Mononuclear cell (primary cell): ENCODE data around the gene CST5. TPM values are rescaled to one million over a fixed set of nuclear protein-coding genes. Genes with fewer than 3 reads are reported as not detected.
"Not testable (repeated sequence)": the region's sequence is repeated elsewhere in the genome, so short reads cannot be mapped to it uniquely, and the experiment has no call there.

ENCODE experiments used
- H3K27me3 ChIP-seq: 2 replicates; pipeline ENCODE4 v1.6.0; 2011; ENCODE audit warnings: low read length, control low read depth; ENCODE audit not compliant: insufficient read depth
- H3K4me1 ChIP-seq: 2 replicates; pipeline ENCODE4 v1.5.1; 2011; ENCODE audit warnings: mild to moderate bottlenecking, low read length, control low read depth; ENCODE audit not compliant: insufficient read depth
- H3K4me3 ChIP-seq: 2 replicates; pipeline ENCODE4 v1.5.1; 2011; ENCODE audit warnings: mild to moderate bottlenecking, low read length, moderate library complexity
- H3K9me3 ChIP-seq: 2 replicates; pipeline ENCODE4 v1.5.1; 2011; ENCODE audit warnings: low read depth, mild to moderate bottlenecking, control low read depth, low read length
- total RNA-seq: library from RNA; depleted of rRNA; stranded (reverse); fragments of >200 nt; gene quantifications from one replicate; pipeline ENCODE4 v1.2.3, GENCODE V29; 2012

Gene CST5
- total RNA-seq, 1 donor = not detected

DNA sequence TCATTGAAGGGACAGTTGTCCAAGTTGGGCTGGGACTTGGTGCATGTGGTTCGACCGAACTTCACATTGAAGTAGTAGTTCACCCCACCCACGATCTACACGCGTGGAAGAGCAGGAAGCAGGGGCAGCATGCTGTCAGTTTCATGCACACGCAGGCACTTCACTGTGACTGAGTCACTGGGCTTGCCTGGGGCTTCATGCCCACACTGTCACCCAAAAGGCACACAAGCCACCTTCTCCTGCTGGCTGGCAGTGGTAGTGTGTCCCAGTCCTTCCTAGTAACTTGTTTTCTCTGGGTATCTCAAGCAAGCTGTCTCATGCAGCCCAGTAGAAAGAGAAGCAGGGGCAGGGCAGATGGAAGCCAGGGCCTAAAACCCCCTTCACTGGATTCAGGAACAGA lies 2.0 kb downstream of the CST5 start:
- H3K4me1 ChIP-seq = no peaks in the 10 kb centered on the region
- no peaks in the 10 kb centered on the region for H3K27me3 ChIP-seq
- no peak overlapping the region for H3K4me3 ChIP-seq
- no peaks in the 10 kb centered on the region for H3K9me3 ChIP-seq

- H3K4me3 ChIP-seq = no peak overlapping the region
- H3K27me3 ChIP-seq = no peaks in the 10 kb centered on the region
- no peaks in the 10 kb centered on the region for H3K4me1 ChIP-seq
- no peaks in the 10 kb centered on the region for H3K9me3 ChIP-seq
Measured at GRCh38 chr20:23875606-23876237, 3.8 kb downstream of the CST5 start.

- no peaks in the 10 kb centered on the region for H3K27me3 ChIP-seq
- no peak overlapping the region for H3K4me3 ChIP-seq
- no peaks in the 10 kb centered on the region for H3K4me1 ChIP-seq
Measured at GRCh38 chr20:23874747-23875146, 4.8 kb downstream of the CST5 start.

GRCh38 chr20:23873370-23874015 lies 6.1 kb downstream of the CST5 start:
- no peaks in the 10 kb centered on the region for H3K9me3 ChIP-seq
- H3K4me3 ChIP-seq = no peak overlapping the region
- H3K4me1 ChIP-seq = no peaks in the 10 kb centered on the region
- no peaks in the 10 kb centered on the region for H3K27me3 ChIP-seq

More at GRCh38 chr20:23874747-23875146, 4.8 kb downstream of the CST5 start:
- no peaks in the 10 kb centered on the region for H3K9me3 ChIP-seq

DNA sequence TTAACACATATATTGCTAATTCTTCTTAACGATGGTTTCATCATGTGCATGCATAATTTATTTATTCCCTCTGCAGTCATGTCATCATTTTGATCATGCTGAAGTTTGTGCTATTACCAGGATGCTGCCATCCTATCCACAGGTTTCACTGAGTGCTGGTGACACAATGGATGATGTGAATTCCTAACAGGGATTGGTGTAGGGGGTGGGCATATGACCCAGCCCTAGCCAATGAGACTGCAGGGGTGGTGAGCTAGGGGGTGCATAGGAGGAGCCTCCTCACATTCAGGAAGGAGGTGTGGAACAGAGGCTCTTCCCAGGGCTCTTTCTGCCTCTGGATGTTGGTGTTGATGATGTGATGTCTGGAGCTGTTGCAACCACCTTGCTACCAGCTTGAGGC lies 7.5 kb downstream of the CST5 start:
- H3K27me3 ChIP-seq = no peaks in the 10 kb centered on the region
- H3K9me3 ChIP-seq = no peaks in the 10 kb centered on the region
- H3K4me1 ChIP-seq = no peaks in the 10 kb centered on the region
- no peak overlapping the region for H3K4me3 ChIP-seq

DNA sequence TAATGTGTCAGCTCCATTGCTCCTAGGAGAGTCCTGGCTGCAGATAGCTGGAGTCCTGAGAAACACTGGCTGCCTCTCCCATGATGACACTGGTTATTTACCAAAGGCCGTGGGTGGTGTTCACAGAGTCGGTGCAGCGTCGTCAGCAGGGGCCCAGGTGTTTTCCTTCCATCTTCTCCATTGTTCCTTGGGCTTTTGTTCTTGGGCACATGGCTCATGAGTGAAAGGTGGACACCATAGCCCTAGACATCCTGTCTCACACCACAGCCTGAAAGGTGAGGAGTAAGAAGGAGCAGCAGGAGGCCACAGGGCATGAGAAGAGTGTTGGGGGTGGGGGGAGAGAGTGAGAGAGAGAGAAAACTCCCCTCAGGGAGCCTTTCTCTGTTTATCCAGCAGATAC lies 9.1 kb downstream of the CST5 start:
- no peaks in the 10 kb centered on the region for H3K27me3 ChIP-seq
- no peak overlapping the region for H3K4me3 ChIP-seq
- no peaks in the 10 kb centered on the region for H3K4me1 ChIP-seq
- H3K9me3 ChIP-seq = no peaks in the 10 kb centered on the region

DNA sequence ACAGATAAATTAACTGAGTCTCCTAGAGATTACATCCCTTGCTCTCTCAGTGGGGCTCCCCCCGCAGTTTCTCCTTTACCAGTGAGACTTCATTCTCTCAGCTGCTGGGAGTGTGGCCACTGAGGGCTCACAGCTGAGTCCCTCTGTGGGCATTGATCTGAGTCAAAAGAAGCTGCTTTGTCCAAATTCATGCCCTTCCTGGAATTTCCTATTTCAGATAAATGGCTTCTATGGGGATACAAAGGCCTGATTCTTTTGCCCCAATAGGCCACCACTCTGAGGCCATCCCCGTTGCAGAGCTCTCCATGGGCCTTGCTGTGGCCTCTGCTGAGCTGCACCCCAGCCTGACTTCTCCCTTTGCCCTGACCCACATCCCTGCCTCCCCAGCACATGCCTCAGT lies 10.0 kb downstream of the CST5 start:
- H3K9me3 ChIP-seq = no peaks in the 10 kb centered on the region
- no peaks in the 10 kb centered on the region for H3K4me1 ChIP-seq
- no peaks in the 10 kb centered on the region for H3K27me3 ChIP-seq
- H3K4me3 ChIP-seq = no peak overlapping the region

DNA sequence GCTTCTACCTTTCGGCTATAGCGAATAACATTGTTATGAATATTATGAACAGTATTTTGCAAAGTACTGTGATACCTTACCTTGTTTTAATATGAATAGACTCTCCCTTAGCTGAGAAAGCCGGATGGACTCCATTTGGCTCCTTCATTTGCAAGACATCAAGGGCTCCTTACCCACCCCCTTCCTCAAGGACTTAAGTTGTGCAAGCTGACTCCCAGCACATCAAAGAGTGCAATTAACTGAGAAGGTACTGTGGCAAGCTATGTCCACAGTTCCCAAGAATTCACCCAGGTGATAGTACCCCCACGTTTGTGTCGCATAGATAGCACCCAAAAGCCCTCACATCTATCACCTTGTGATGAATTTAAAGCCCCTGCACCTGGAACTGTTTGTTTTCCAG lies 11.2 kb downstream of the CST5 start:
- Histone ChIP-seq H3K4me1 (no peaks in the 10 kb centered on the region), H3K27me3 (no peaks in the 10 kb centered on the region), H3K4me3 (no peak overlapping the region), H3K9me3 (no peaks in the 10 kb centered on the region)

- H3K4me1 ChIP-seq = no peaks in the 10 kb centered on the region
- H3K9me3 ChIP-seq = no peaks in the 10 kb centered on the region
- H3K27me3 ChIP-seq = no peaks in the 10 kb centered on the region
- H3K4me3 ChIP-seq = no peak overlapping the region
Measured at GRCh38 chr20:23867152-23867776, 12.3 kb downstream of the CST5 start.

DNA sequence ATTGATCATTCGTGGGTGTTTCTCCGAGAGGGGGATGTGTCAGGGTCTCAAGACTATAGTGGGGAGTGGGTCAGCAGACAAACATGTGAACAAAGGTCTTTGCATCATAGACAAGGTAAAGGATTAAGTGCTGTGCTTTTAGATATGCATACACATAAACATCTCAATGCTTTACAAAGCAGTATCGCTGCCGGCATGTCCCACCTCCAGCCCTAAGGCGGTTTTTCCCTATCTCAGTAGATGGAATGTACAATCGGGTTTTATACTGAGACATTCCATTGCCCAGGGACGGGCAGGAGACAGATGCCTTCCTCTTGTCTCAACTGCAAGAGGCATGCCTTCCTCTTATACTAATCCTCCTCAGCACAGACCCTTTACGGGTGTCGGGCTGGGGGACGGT lies 18.8 kb downstream of the CST5 start:
- H3K9me3 ChIP-seq, H3K4me1 ChIP-seq, H3K27me3 ChIP-seq, H3K4me3 ChIP-seq: not testable (repeated sequence)

- Histone ChIP-seq H3K4me3 (no peak overlapping the region), H3K4me1 (no peaks in the 10 kb centered on the region), H3K9me3 (no peaks in the 10 kb centered on the region), H3K27me3 (no peaks in the 10 kb centered on the region)
Measured at GRCh38 chr20:23857962-23858595, 21.5 kb downstream of the CST5 start.

DNA sequence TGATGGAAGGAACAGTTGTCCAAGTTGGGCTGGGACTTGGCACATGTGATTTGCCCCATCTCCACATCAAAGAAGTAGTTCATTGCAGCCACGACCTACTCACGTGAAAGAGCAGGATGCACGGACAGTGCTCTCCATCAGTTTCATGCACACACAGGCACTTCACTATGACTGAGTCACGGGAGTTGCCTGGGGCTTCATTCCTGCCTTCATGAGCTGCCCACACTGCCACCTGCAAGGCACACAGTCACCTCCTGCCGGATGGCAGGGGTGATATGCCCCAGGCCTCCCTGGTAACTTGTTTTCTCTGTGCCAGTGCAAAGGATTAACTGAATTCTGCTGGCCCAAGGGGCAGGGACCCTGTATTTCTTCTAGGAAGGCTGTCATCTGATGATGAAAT lies 22.8 kb downstream of the CST5 start:
- H3K4me1 ChIP-seq = no peaks in the 10 kb centered on the region
- H3K27me3 ChIP-seq = no peaks in the 10 kb centered on the region
- H3K4me3 ChIP-seq = no peak overlapping the region
- no peaks in the 10 kb centered on the region for H3K9me3 ChIP-seq

DNA sequence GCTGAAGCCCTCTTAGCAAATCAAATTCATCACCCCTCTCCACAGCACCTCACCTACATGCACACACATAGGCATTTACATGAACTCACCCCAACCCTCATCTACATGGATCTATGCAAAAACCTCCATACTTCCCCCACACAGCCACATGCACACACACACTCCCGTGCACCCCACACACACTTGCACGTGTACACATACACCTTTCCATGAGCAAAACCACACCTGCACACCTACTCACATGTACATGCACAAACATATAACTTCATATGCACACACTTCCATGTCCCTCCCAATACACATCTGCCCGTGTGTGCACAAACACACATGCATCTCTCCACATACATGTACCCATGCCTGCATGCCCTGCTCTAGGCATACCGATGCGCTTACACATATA lies 23.3 kb downstream of the CST5 start:
- no peaks in the 10 kb centered on the region for H3K4me1 ChIP-seq
- H3K9me3 ChIP-seq = no peaks in the 10 kb centered on the region
- no peaks in the 10 kb centered on the region for H3K27me3 ChIP-seq

GRCh38 chr20:23841693-23842092 lies 37.9 kb downstream of the CST5 start:
- Histone ChIP-seq H3K4me3 (no peak overlapping the region), H3K9me3 (no peaks in the 10 kb centered on the region)

More for the DNA sequence above, 23.3 kb downstream of the CST5 start:
- no peak overlapping the region for H3K4me3 ChIP-seq

GRCh38 chr20:23835716-23836115 lies 43.8 kb downstream of the CST5 start:
- Histone ChIP-seq H3K4me3 (no peak overlapping the region), H3K4me1 (no peaks in the 10 kb centered on the region), H3K9me3 (no peaks in the 10 kb centered on the region), H3K27me3 (no peaks in the 10 kb centered on the region)

More at GRCh38 chr20:23841693-23842092, 37.9 kb downstream of the CST5 start:
- Histone ChIP-seq H3K4me1 (no peaks in the 10 kb centered on the region), H3K27me3 (no peaks in the 10 kb centered on the region)
